SK-N-SH treated with all-trans-retinoic acid at 6 μM for 48 hours (cell line): ENCODE measurements around the gene TASP1.

Experiments
- ATAC-seq: fragments of 200-7000 bp; cut with Tn5 transposase; 3 replicates; pipeline ENCODE4 v1.9.1; 2020; ENCODE audit warnings: mild to moderate bottlenecking, moderate library complexity
- ARNTL ChIP-seq: fragments of 450-650 bp; formaldehyde crosslinking; IDR thresholded peaks from 2 replicates; pipeline ENCODE4 v1.5.0; 2020; ENCODE audit warnings: low read depth, mild to moderate bottlenecking, moderate library complexity, borderline replicate concordance
- BACH2 ChIP-seq: fragments of 250-450 bp; sonication (Bioruptor Pico); IDR thresholded peaks from 2 replicates; pipeline ENCODE4 v1.9.0; 2021; ENCODE audit warnings: mild to moderate bottlenecking, borderline replicate concordance
- CREB5 ChIP-seq: fragments of 250-450 bp; sonication (Bioruptor Pico); IDR thresholded peaks from 2 replicates; pipeline ENCODE4 v1.5.1; 2020; ENCODE audit warnings: low read depth, mild to moderate bottlenecking, moderate library complexity
- CSDC2 ChIP-seq: fragments of 250-450 bp; sonication (Bioruptor Pico); IDR thresholded peaks from 2 replicates; pipeline ENCODE4 v1.5.0; 2020; ENCODE audit warnings: mild to moderate bottlenecking, moderate library complexity
- CSRNP3 ChIP-seq: fragments of 250-450 bp; sonication (Bioruptor Pico); IDR thresholded peaks from 2 replicates; pipeline ENCODE4 v1.5.1; 2021; ENCODE audit warnings: mild to moderate bottlenecking, moderate library complexity
- ESRRG ChIP-seq: fragments of 250-450 bp; sonication (Bioruptor Pico); IDR thresholded peaks from 2 replicates; pipeline ENCODE4 v1.6.1; 2021; ENCODE audit warnings: mild to moderate bottlenecking
- GLIS3 ChIP-seq: fragments of 250-450 bp; sonication (Bioruptor Pico); IDR thresholded peaks from 2 replicates; pipeline ENCODE4 v1.5.0; 2020; ENCODE audit warnings: mild to moderate bottlenecking, moderate library complexity
- ISL1 ChIP-seq: fragments of 250-450 bp; sonication (Bioruptor Pico); IDR thresholded peaks from 2 replicates; pipeline ENCODE4 v2.1.2; 2022; ENCODE audit warnings: mild to moderate bottlenecking, moderate library complexity
- OSR1 ChIP-seq: fragments of 250-450 bp; sonication (Bioruptor Pico); IDR thresholded peaks from 2 replicates; pipeline ENCODE4 v1.8.0; 2022; ENCODE audit warnings: moderate library complexity, mild to moderate bottlenecking, inconsistent platforms
- PATZ1 ChIP-seq: fragments of 250-450 bp; sonication (Bioruptor Pico); IDR thresholded peaks from 2 replicates; pipeline ENCODE4 v1.8.0; 2020; ENCODE audit warnings: mild to moderate bottlenecking, moderate library complexity, borderline replicate concordance
- POU6F1 ChIP-seq: fragments of 250-450 bp; sonication (Bioruptor Pico); IDR thresholded peaks from 2 replicates; pipeline ENCODE4 v1.8.0; 2021; ENCODE audit warnings: low read depth, mild to moderate bottlenecking, moderate library complexity, borderline replicate concordance
- PPARA ChIP-seq: fragments of 250-450 bp; sonication (Bioruptor Pico); IDR thresholded peaks from 2 replicates; pipeline ENCODE4 v1.5.0; 2020; ENCODE audit warnings: mild to moderate bottlenecking, borderline replicate concordance
- RARB ChIP-seq: fragments of 250-450 bp; sonication (Bioruptor Pico); IDR thresholded peaks from 2 replicates; pipeline ENCODE4 v1.8.0; 2021; ENCODE audit warnings: mild to moderate bottlenecking, moderate library complexity
- SNAI2 ChIP-seq: fragments of 250-450 bp; sonication (Bioruptor Pico); IDR thresholded peaks from 2 replicates; pipeline ENCODE4 v1.5.0; 2020; ENCODE audit warnings: mild to moderate bottlenecking, moderate library complexity
- TCF4 ChIP-seq: fragments of 250-450 bp; sonication (Bioruptor Pico); IDR thresholded peaks from 2 replicates; pipeline ENCODE4 v1.8.0; 2021; ENCODE audit warnings: mild to moderate bottlenecking, moderate library complexity, borderline replicate concordance
- TOX ChIP-seq: fragments of 250-450 bp; sonication (Bioruptor Pico); IDR thresholded peaks from 2 replicates; pipeline ENCODE4 v1.8.0; 2021; ENCODE audit warnings: mild to moderate bottlenecking, moderate library complexity, borderline replicate concordance
- TSHZ2 ChIP-seq: fragments of 250-450 bp; sonication (Bioruptor Pico); IDR thresholded peaks from 2 replicates; pipeline ENCODE4 v1.5.0; 2020; ENCODE audit warnings: mild to moderate bottlenecking, moderate library complexity
- ZC3H10 ChIP-seq: fragments of 250-450 bp; sonication (Bioruptor Pico); IDR thresholded peaks from 2 replicates; pipeline ENCODE4 v1.5.1; 2021; ENCODE audit warnings: mild to moderate bottlenecking, moderate library complexity
- ZFP3 ChIP-seq: fragments of 250-450 bp; sonication (Bioruptor Pico); IDR thresholded peaks from 2 replicates; pipeline ENCODE4 v1.5.0; 2020; ENCODE audit warnings: mild to moderate bottlenecking, moderate library complexity
- ZFP30 ChIP-seq: fragments of 450-650 bp; formaldehyde crosslinking; IDR thresholded peaks from 2 replicates; pipeline ENCODE4 v1.5.0; 2022; ENCODE audit warnings: mild to moderate bottlenecking, moderate library complexity
- ZNF565 ChIP-seq: fragments of 450-650 bp; formaldehyde crosslinking; conservative IDR thresholded peaks from 2 replicates; pipeline ENCODE4 v1.5.0; 2020; ENCODE audit warnings: low read depth, mild to moderate bottlenecking, moderate library complexity
- ZNF70 ChIP-seq: fragments of 450-650 bp; formaldehyde crosslinking; IDR thresholded peaks from 2 replicates; pipeline ENCODE4 v1.5.0; 2020; ENCODE audit warnings: mild to moderate bottlenecking, moderate library complexity
- ZNF8 ChIP-seq: fragments of 450-650 bp; formaldehyde crosslinking; IDR thresholded peaks from 2 replicates; pipeline ENCODE4 v1.5.0; 2020; ENCODE audit warnings: mild to moderate bottlenecking, moderate library complexity

The TASP1 gene

GRCh38 chr20:13545790-13546189 lies 92.9 kb downstream of the TASP1 start:
- ATAC-seq: no peak
- TF ChIP-seq CSRNP3 (CRISPR knock-in tag): no peak
- TF ChIP-seq ISL1 (CRISPR knock-in tag): no peak
- no peak for TF ChIP-seq ZFP30 (CRISPR knock-in tag)
- TF ChIP-seq GLIS3 (CRISPR knock-in tag): no peak
- no peak for TF ChIP-seq TCF4 (CRISPR knock-in tag)
- TF ChIP-seq SNAI2 (CRISPR knock-in tag): no peak
- TF ChIP-seq ZC3H10 (CRISPR knock-in tag): no peak
- no peak for TF ChIP-seq CREB5
- TF ChIP-seq RARB (CRISPR knock-in tag): no peak
- TF ChIP-seq ARNTL (CRISPR knock-in tag): no peak
- TF ChIP-seq POU6F1 (CRISPR knock-in tag): no peak
- no peak for TF ChIP-seq ZNF70 (CRISPR knock-in tag)
- TF ChIP-seq PATZ1: no peak
- no peak for TF ChIP-seq ESRRG (CRISPR knock-in tag)
- TF ChIP-seq ZFP3: no peak
- TF ChIP-seq PPARA (CRISPR knock-in tag): no peak

- TF ChIP-seq ZNF70 (CRISPR knock-in tag) (no peak), CSDC2 (CRISPR knock-in tag) (no peak), CREB5 (no peak), TOX (CRISPR knock-in tag) (no peak)
- ATAC-seq: no peak
Observed at GRCh38 chr20:13543783-13544182, 94.9 kb downstream of the TASP1 start.

- ATAC-seq: no peak
- no peak for TF ChIP-seq TCF4 (CRISPR knock-in tag)
- TF ChIP-seq GLIS3 (CRISPR knock-in tag): no peak
- no peak for TF ChIP-seq ZNF8 (CRISPR knock-in tag)
- TF ChIP-seq RARB (CRISPR knock-in tag): no peak
- TF ChIP-seq BACH2: no peak
- TF ChIP-seq CSRNP3 (CRISPR knock-in tag): no peak
- TF ChIP-seq PPARA (CRISPR knock-in tag): no peak
- no peak for TF ChIP-seq ZNF70 (CRISPR knock-in tag)
- TF ChIP-seq TSHZ2: no peak
- TF ChIP-seq ESRRG (CRISPR knock-in tag): no peak
- no peak for TF ChIP-seq ZC3H10 (CRISPR knock-in tag)
- TF ChIP-seq ZNF565 (CRISPR knock-in tag): no peak
- no peak for TF ChIP-seq TOX (CRISPR knock-in tag)
- TF ChIP-seq POU6F1 (CRISPR knock-in tag): no peak
- no peak for TF ChIP-seq OSR1 (CRISPR knock-in tag)
- TF ChIP-seq SNAI2 (CRISPR knock-in tag): no peak
Observed at GRCh38 chr20:13535627-13536026, 103.1 kb downstream of the TASP1 start.
